ENCODE measurements around the gene RAD51C. TPM values are rescaled to one million over a fixed set of nuclear protein-coding genes. Genes with fewer than 3 reads are reported as not detected.
"Not testable (repeated sequence)": the region's sequence is repeated elsewhere in the genome, so short reads cannot be mapped to it uniquely, and the experiment has no call there.

The RAD51C gene
- polyA plus RNA-seq, 1 donor (not counting 4 experiments of a cell fraction or from before 2014, with no cell fraction given) = 41.8 TPM

GRCh38 chr17:58763263-58763662 is 70.9 kb downstream of the RAD51C start:
- H2AFZ ChIP-seq (ENCODE audit: control insufficient read depth, low read length) = no peak overlapping the region
- no peaks in the 10 kb centered on the region for H3K79me2 ChIP-seq (ENCODE audit: control insufficient read depth, insufficient read depth, low read length)
- DNase-seq (ENCODE audit: low read depth, low spot score) (no peak), FAIRE-seq (no peak)
- H3K9ac ChIP-seq (ENCODE audit: control insufficient read depth, extremely low read depth, insufficient read depth, low read length) = no peak overlapping the region
- H3K27me3 ChIP-seq (ENCODE audit: control insufficient read depth, extremely low read depth, insufficient read depth, low read length) = peaks cover 4% of the 10 kb centered on the region
- H3K36me3 ChIP-seq (ENCODE audit: control insufficient read depth in 2 of 2, extremely low read depth in 1 of 2, insufficient read depth in 2 of 2, low read length in 2 of 2) = no peaks in the 10 kb centered on the region
- no peak overlapping the region for H3K4me3 ChIP-seq (ENCODE audit: control insufficient read depth in 2 of 3, extremely low read depth in 1 of 3, insufficient read depth in 2 of 3, low read depth in 1 of 3, low read length in 3 of 3)
- no peaks in the 10 kb centered on the region for H3K9me1 ChIP-seq (ENCODE audit: control insufficient read depth, extremely low read depth, insufficient read depth, low read length)
- dilution Hi-C loops (cut with MboI; ENCODE audit: extremely low pct_ligation_motif_present, low sequenced_read_pairs) = no loop called here
- H4K20me1 ChIP-seq (ENCODE audit: control insufficient read depth, extremely low read depth, insufficient read depth, low read length) = no peaks in the 10 kb centered on the region
- no peak overlapping the region for H3K4me2 ChIP-seq (ENCODE audit: control insufficient read depth, extremely low read depth, insufficient read depth, low read depth, low read length)
- H3K9me3 ChIP-seq (ENCODE audit: control insufficient read depth, low read depth, low read length) = no peaks in the 10 kb centered on the region
- H3K4me1 ChIP-seq (ENCODE audit: control insufficient read depth, extremely low read depth, insufficient read depth, low read length) = no peaks in the 10 kb centered on the region
- no peak for TF ChIP-seq EZH2 (IDR thresholded peaks at IDR 0.05; ENCODE audit: low read length)
- TF ChIP-seq, protein P1, sequence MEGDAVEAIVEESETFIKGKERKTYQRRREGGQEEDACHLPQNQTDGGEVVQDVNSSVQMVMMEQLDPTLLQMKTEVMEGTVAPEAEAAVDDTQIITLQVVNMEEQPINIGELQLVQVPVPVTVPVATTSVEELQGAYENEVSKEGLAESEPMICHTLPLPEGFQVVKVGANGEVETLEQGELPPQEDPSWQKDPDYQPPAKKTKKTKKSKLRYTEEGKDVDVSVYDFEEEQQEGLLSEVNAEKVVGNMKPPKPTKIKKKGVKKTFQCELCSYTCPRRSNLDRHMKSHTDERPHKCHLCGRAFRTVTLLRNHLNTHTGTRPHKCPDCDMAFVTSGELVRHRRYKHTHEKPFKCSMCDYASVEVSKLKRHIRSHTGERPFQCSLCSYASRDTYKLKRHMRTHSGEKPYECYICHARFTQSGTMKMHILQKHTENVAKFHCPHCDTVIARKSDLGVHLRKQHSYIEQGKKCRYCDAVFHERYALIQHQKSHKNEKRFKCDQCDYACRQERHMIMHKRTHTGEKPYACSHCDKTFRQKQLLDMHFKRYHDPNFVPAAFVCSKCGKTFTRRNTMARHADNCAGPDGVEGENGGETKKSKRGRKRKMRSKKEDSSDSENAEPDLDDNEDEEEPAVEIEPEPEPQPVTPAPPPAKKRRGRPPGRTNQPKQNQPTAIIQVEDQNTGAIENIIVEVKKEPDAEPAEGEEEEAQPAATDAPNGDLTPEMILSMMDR (optimal IDR thresholded peaks at IDR 0.05 in 1 of 3, IDR thresholded peaks at IDR 0.05 in 1 of 3, conservative IDR thresholded peaks at IDR 0.05 in 1 of 3; ENCODE audit: extremely low read depth in 1 of 3, insufficient read depth in 2 of 3, low read length in 3 of 3) = no peak
- H3K27ac ChIP-seq (ENCODE audit: control insufficient read depth, insufficient read depth, low read length) = no peak overlapping the region

DNA sequence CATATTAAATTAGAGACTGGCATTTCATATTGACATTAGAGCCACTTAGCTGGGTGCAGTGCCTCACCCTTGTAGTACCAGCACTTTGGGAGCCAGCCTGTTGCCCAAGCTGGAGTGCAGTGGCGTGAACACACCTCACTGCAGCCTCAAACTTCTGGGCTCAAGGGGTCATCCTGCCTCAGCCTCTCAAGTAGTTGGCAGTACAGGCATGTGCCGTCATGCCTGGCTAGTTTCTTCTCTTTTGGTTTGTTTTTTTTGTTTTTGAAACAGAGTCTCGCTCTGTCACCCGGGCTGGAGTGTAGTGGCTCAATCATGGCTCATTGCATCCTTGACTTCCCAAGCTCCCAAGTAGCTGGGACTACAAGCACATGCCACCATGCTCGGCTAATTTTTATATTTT is 72.0 kb downstream of the RAD51C start:
- no peak for FAIRE-seq
- no peaks in the 10 kb centered on the region for H4K20me1 ChIP-seq (ENCODE audit: control insufficient read depth, extremely low read depth, insufficient read depth, low read length)

GRCh38 chr17:58778482-58778881 is 86.1 kb downstream of the RAD51C start:
- H4K20me1 ChIP-seq (ENCODE audit: control insufficient read depth, extremely low read depth, insufficient read depth, low read length); H3K79me2 ChIP-seq (ENCODE audit: control insufficient read depth, insufficient read depth, low read length); H3K9me3 ChIP-seq (ENCODE audit: control insufficient read depth, low read depth, low read length); FAIRE-seq; DNase-seq (ENCODE audit: low read depth, low spot score); H2AFZ ChIP-seq (ENCODE audit: control insufficient read depth, low read length); H3K4me3 ChIP-seq (ENCODE audit: control insufficient read depth in 2 of 3, extremely low read depth in 1 of 3, insufficient read depth in 2 of 3, low read depth in 1 of 3, low read length in 3 of 3); H3K27me3 ChIP-seq (ENCODE audit: control insufficient read depth, extremely low read depth, insufficient read depth, low read length); H3K27ac ChIP-seq (ENCODE audit: control insufficient read depth, insufficient read depth, low read length); H3K9ac ChIP-seq (ENCODE audit: control insufficient read depth, extremely low read depth, insufficient read depth, low read length); dilution Hi-C loops (cut with MboI; ENCODE audit: extremely low pct_ligation_motif_present, low sequenced_read_pairs); H3K4me2 ChIP-seq (ENCODE audit: control insufficient read depth, extremely low read depth, insufficient read depth, low read depth, low read length); H3K36me3 ChIP-seq (ENCODE audit: control insufficient read depth in 2 of 2, extremely low read depth in 1 of 2, insufficient read depth in 2 of 2, low read length in 2 of 2); H3K9me1 ChIP-seq (ENCODE audit: control insufficient read depth, extremely low read depth, insufficient read depth, low read length); H3K4me1 ChIP-seq (ENCODE audit: control insufficient read depth, extremely low read depth, insufficient read depth, low read length): not testable (repeated sequence)

More for the DNA sequence above, 72.0 kb downstream of the RAD51C start:
- H3K9me3 ChIP-seq (ENCODE audit: control insufficient read depth, low read depth, low read length) = no peaks in the 10 kb centered on the region
- no peak overlapping the region for H2AFZ ChIP-seq (ENCODE audit: control insufficient read depth, low read length)
- H3K79me2 ChIP-seq (ENCODE audit: control insufficient read depth, insufficient read depth, low read length) = no peaks in the 10 kb centered on the region
- H3K9ac ChIP-seq (ENCODE audit: control insufficient read depth, extremely low read depth, insufficient read depth, low read length) = no peak overlapping the region
- no peaks in the 10 kb centered on the region for H3K36me3 ChIP-seq (ENCODE audit: control insufficient read depth in 2 of 2, extremely low read depth in 1 of 2, insufficient read depth in 2 of 2, low read length in 2 of 2)
- H3K4me2 ChIP-seq (ENCODE audit: control insufficient read depth, extremely low read depth, insufficient read depth, low read depth, low read length) = no peak overlapping the region
- dilution Hi-C loops (cut with MboI; ENCODE audit: extremely low pct_ligation_motif_present, low sequenced_read_pairs) = no loop called here
- H3K4me3 ChIP-seq (ENCODE audit: control insufficient read depth in 2 of 3, extremely low read depth in 1 of 3, insufficient read depth in 2 of 3, low read depth in 1 of 3, low read length in 3 of 3) = no peak overlapping the region
- peaks cover 3% of the 10 kb centered on the region for H3K27me3 ChIP-seq (ENCODE audit: control insufficient read depth, extremely low read depth, insufficient read depth, low read length)
- no peaks in the 10 kb centered on the region for H3K9me1 ChIP-seq (ENCODE audit: control insufficient read depth, extremely low read depth, insufficient read depth, low read length)
- H3K27ac ChIP-seq (ENCODE audit: control insufficient read depth, insufficient read depth, low read length) = no peak overlapping the region
- no peaks in the 10 kb centered on the region for H3K4me1 ChIP-seq (ENCODE audit: control insufficient read depth, extremely low read depth, insufficient read depth, low read length)
- TF ChIP-seq EZH2 (IDR thresholded peaks at IDR 0.05; ENCODE audit: low read length) = no peak
- TF ChIP-seq, protein P1 (optimal IDR thresholded peaks at IDR 0.05 in 1 of 3, IDR thresholded peaks at IDR 0.05 in 1 of 3, conservative IDR thresholded peaks at IDR 0.05 in 1 of 3; ENCODE audit: extremely low read depth in 1 of 3, insufficient read depth in 2 of 3, low read length in 3 of 3) = no peak
- no peak for DNase-seq (ENCODE audit: low read depth, low spot score)
